Measurements from ENCODE around the gene DDX1. TPM values are rescaled to one million over a fixed set of nuclear protein-coding genes. Genes with fewer than 3 reads are reported as not detected.

Gene DDX1
- total RNA-seq, 1 donor from 2014 or later: 105 TPM

DNA sequence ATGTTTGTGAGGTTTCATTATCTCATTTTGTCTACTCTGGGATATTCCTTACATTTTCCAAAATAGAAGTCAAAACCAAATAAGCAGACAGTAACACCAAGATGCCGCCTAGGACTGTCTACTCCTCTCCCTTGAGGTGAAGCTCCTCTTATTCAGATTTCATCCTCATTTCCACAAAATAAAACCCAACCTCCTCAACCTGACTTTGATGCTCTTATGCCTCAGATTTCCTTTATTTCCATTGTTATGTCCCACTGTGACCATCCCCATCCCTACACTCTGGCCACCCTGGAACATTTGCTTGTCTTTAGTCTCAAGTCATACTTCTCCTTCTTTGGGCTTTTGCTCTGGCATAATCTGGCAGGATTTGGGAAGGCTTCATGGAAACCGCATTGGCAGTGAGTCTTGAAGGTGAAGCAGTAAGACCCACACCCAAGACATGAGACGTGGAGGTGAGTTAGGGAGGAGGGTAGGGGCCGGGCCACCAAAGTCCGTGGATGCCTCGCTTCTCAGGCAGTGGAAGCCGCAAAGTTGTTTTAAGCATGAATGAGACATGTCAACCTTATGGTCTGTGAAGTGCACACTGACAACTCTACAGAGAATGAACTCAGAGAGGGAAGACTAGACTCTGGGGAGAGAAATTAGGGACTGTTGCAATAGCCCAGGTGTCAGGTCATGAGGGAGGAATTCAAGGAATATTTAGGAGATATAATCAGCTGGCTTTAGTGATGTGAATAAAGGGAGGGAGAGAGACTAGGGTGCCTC, 63.6 kb downstream of the DDX1 start:
- Histone ChIP-seq H3K4me1 (ENCODE audit: control insufficient read depth in 3 of 3, insufficient read depth in 3 of 3, low read length in 3 of 3) (no peaks in the 10 kb centered on the region), H3K27ac (ENCODE audit: low read depth, low read length) (no peak overlapping the region), H3K36me3 (ENCODE audit: control insufficient read depth in 3 of 3, insufficient read depth in 3 of 3, low read length in 3 of 3) (no peaks in the 10 kb centered on the region), H3K27me3 (ENCODE audit: control insufficient read depth in 3 of 3, insufficient read depth in 3 of 3, low read length in 3 of 3) (peaks cover 0 to 4% (median 0%) of the 10 kb centered on the region in 3 donors), H3K4me3 (ENCODE audit: low read length in 3 of 3) (no peak overlapping the region), H3K9me3 (ENCODE audit: control insufficient read depth in 3 of 3, low read length in 3 of 3) (no peaks in the 10 kb centered on the region), H3K9ac (ENCODE audit: low read depth in 1 of 3, low read length in 3 of 3) (no peak overlapping the region)

DNA sequence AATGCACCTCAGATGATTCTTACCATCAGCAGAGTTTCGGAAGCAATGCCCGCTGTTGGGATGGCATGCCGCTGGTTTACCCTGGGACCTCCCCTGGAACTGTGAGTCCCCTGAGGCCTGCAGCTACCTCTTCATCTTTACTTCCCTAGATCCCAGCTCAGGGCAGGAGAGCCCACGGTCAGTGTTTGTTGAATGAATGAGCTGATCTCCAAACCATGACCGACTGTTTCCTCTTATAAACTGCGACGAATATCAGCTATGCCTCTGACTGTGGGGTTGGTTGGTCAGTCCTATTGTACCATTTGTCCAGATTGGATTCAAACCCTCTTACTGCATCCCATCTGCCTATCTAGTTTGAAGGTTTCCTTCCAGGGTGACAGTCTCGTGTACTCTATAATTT, 64.4 kb downstream of the DDX1 start:
- Histone ChIP-seq H3K4me3 (ENCODE audit: low read length in 3 of 3) (no peak overlapping the region), H3K9ac (ENCODE audit: low read depth in 1 of 3, low read length in 3 of 3) (no peak overlapping the region), H3K36me3 (ENCODE audit: control insufficient read depth in 3 of 3, insufficient read depth in 3 of 3, low read length in 3 of 3) (no peaks in the 10 kb centered on the region), H3K4me1 (ENCODE audit: control insufficient read depth in 3 of 3, insufficient read depth in 3 of 3, low read length in 3 of 3) (no peaks in the 10 kb centered on the region), H3K27ac (ENCODE audit: low read depth, low read length) (no peak overlapping the region), H3K27me3 (ENCODE audit: control insufficient read depth in 3 of 3, insufficient read depth in 3 of 3, low read length in 3 of 3) (peaks cover 0 to 4% (median 0%) of the 10 kb centered on the region in 3 donors), H3K9me3 (ENCODE audit: control insufficient read depth in 3 of 3, low read length in 3 of 3) (no peaks in the 10 kb centered on the region)

DNA sequence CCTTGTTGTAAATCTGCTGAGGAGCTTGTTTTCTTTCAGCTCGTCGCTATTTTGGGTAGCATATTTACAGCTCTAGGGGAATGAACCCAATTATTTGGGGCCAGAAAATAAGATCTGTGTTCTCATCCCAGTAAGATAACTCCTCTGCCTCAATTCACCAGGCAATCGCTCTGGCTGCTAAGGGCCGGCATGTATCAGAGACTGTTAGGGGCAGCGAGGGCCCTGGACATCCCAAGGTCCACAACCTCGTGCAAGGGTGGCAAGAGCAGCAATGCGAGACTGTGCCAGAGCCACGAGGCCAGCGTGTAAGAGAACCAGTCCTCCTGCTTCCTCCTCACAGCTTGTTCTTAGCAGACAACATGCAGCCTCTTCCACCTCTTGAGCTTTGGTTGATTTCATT, 66.1 kb downstream of the DDX1 start:
- Histone ChIP-seq H3K27ac (ENCODE audit: low read depth, low read length) (no peak overlapping the region), H3K9ac (ENCODE audit: low read depth in 1 of 3, low read length in 3 of 3) (no peak overlapping the region), H3K9me3 (ENCODE audit: control insufficient read depth in 3 of 3, low read length in 3 of 3) (no peaks in the 10 kb centered on the region), H3K4me1 (ENCODE audit: control insufficient read depth in 3 of 3, insufficient read depth in 3 of 3, low read length in 3 of 3) (no peaks in the 10 kb centered on the region), H3K4me3 (ENCODE audit: low read length in 3 of 3) (no peak overlapping the region), H3K36me3 (ENCODE audit: control insufficient read depth in 3 of 3, insufficient read depth in 3 of 3, low read length in 3 of 3) (no peaks in the 10 kb centered on the region), H3K27me3 (ENCODE audit: control insufficient read depth in 3 of 3, insufficient read depth in 3 of 3, low read length in 3 of 3) (peaks cover 0 to 4% (median 0%) of the 10 kb centered on the region in 3 donors)

DNA sequence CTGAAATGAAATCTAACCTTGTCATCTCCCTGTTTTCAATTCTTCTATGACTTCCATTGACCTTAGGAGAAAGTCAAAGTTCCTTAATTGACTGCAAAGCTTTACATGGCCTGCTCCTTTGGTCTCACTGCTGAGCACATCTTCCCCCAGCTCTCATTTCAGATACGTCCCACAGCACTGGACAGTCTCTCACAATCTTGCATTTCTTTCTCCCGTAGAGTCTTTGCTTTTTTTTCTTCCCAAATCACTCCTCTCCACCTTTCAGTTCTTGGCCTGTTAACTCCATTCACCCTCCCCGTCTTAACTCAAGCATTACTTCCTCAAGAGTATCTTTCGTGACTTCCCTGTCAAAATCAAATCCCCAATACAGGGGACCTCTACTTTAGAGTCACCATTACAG, 67.2 kb downstream of the DDX1 start:
- peaks cover 0 to 4% (median 0%) of the 10 kb centered on the region in 3 donors for H3K27me3 ChIP-seq (ENCODE audit: control insufficient read depth in 3 of 3, insufficient read depth in 3 of 3, low read length in 3 of 3)
- H3K4me1 ChIP-seq (ENCODE audit: control insufficient read depth in 3 of 3, insufficient read depth in 3 of 3, low read length in 3 of 3): no peaks in the 10 kb centered on the region
- H3K27ac ChIP-seq (ENCODE audit: low read depth, low read length): no peak overlapping the region
- H3K9ac ChIP-seq (ENCODE audit: low read depth in 1 of 3, low read length in 3 of 3): no peak overlapping the region
- H3K36me3 ChIP-seq (ENCODE audit: control insufficient read depth in 3 of 3, insufficient read depth in 3 of 3, low read length in 3 of 3): no peaks in the 10 kb centered on the region
- no peaks in the 10 kb centered on the region for H3K9me3 ChIP-seq (ENCODE audit: control insufficient read depth in 3 of 3, low read length in 3 of 3)
- H3K4me3 ChIP-seq (ENCODE audit: low read length in 3 of 3): no peak overlapping the region

- H3K4me1 ChIP-seq (ENCODE audit: control insufficient read depth in 3 of 3, insufficient read depth in 3 of 3, low read length in 3 of 3): no peaks in the 10 kb centered on the region
- H3K9ac ChIP-seq (ENCODE audit: low read depth in 1 of 3, low read length in 3 of 3): no peak overlapping the region
- H3K27me3 ChIP-seq (ENCODE audit: control insufficient read depth in 3 of 3, insufficient read depth in 3 of 3, low read length in 3 of 3): peaks cover 0 to 3% (median 0%) of the 10 kb centered on the region in 3 donors
- no peak overlapping the region for H3K4me3 ChIP-seq (ENCODE audit: low read length in 3 of 3)
- no peaks in the 10 kb centered on the region for H3K36me3 ChIP-seq (ENCODE audit: control insufficient read depth in 3 of 3, insufficient read depth in 3 of 3, low read length in 3 of 3)
- H3K9me3 ChIP-seq (ENCODE audit: control insufficient read depth in 3 of 3, low read length in 3 of 3): no peaks in the 10 kb centered on the region
- no peak overlapping the region for H3K27ac ChIP-seq (ENCODE audit: low read depth, low read length)
Measured at GRCh38 chr2:15660491-15661294, 69.0 kb downstream of the DDX1 start.

GRCh38 chr2:15661295-15661569, 69.6 kb downstream of the DDX1 start:
- Histone ChIP-seq H3K4me3 (ENCODE audit: low read length in 3 of 3) (no peak overlapping the region), H3K36me3 (ENCODE audit: control insufficient read depth in 3 of 3, insufficient read depth in 3 of 3, low read length in 3 of 3) (no peaks in the 10 kb centered on the region), H3K27ac (ENCODE audit: low read depth, low read length) (no peak overlapping the region), H3K9me3 (ENCODE audit: control insufficient read depth in 3 of 3, low read length in 3 of 3) (no peaks in the 10 kb centered on the region), H3K4me1 (ENCODE audit: control insufficient read depth in 3 of 3, insufficient read depth in 3 of 3, low read length in 3 of 3) (no peaks in the 10 kb centered on the region), H3K27me3 (ENCODE audit: control insufficient read depth in 3 of 3, insufficient read depth in 3 of 3, low read length in 3 of 3) (peaks cover 0 to 3% (median 0%) of the 10 kb centered on the region in 3 donors), H3K9ac (ENCODE audit: low read depth in 1 of 3, low read length in 3 of 3) (no peak overlapping the region)

DNA sequence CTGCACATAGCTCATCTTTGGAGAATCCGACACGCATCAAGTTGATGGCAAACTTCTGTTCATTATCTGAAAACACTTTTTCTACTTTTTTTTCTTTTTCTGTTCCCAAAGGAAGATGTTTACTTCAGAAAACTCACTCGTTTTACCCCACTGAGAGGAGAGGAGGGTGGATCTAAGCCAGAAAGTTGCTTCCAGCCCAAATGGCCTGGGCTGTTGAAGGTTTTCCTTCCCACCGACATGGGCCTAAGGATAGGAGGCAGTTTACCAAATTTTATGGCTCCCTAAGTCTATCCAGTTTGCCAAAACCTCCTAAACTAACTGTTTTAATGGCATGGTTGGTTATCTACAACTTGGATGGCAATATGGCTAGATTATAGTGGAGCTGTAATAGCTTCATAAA, 70.4 kb downstream of the DDX1 start:
- Histone ChIP-seq H3K9me3 (ENCODE audit: control insufficient read depth in 3 of 3, low read length in 3 of 3) (no peaks in the 10 kb centered on the region), H3K27ac (ENCODE audit: low read depth, low read length) (no peak overlapping the region), H3K9ac (ENCODE audit: low read depth in 1 of 3, low read length in 3 of 3) (no peak overlapping the region), H3K4me1 (ENCODE audit: control insufficient read depth in 3 of 3, insufficient read depth in 3 of 3, low read length in 3 of 3) (no peaks in the 10 kb centered on the region), H3K4me3 (ENCODE audit: low read length in 3 of 3) (no peak overlapping the region), H3K27me3 (ENCODE audit: control insufficient read depth in 3 of 3, insufficient read depth in 3 of 3, low read length in 3 of 3) (peaks cover 0 to 5% (median 0%) of the 10 kb centered on the region in 3 donors), H3K36me3 (ENCODE audit: control insufficient read depth in 3 of 3, insufficient read depth in 3 of 3, low read length in 3 of 3) (no peaks in the 10 kb centered on the region)

DNA sequence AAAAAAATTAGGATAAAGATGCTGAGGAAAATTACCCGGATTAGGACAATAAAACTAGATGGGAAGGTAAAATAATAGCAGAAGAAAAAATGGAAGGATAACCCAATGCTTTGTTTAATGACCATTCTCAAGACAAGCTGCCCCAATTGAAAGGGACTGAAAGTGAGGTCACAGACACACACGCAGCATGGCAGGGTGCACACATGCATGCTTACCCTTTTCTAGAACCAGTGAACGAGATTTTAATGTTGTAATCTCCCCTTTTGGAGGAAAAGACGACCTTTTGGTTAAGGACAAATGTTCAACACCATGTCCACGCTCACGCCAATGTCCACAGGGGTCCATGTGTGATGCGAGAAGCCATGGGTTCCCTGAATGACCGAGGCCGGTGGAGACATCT, 70.9 kb downstream of the DDX1 start:
- no peaks in the 10 kb centered on the region for H3K4me1 ChIP-seq (ENCODE audit: control insufficient read depth in 3 of 3, insufficient read depth in 3 of 3, low read length in 3 of 3)
- H3K9ac ChIP-seq (ENCODE audit: low read depth in 1 of 3, low read length in 3 of 3): no peak overlapping the region
- no peak overlapping the region for H3K4me3 ChIP-seq (ENCODE audit: low read length in 3 of 3)
- H3K27ac ChIP-seq (ENCODE audit: low read depth, low read length): no peak overlapping the region
- H3K9me3 ChIP-seq (ENCODE audit: control insufficient read depth in 3 of 3, low read length in 3 of 3): no peaks in the 10 kb centered on the region
- H3K27me3 ChIP-seq (ENCODE audit: control insufficient read depth in 3 of 3, insufficient read depth in 3 of 3, low read length in 3 of 3): peaks cover 0 to 5% (median 0%) of the 10 kb centered on the region in 3 donors
- H3K36me3 ChIP-seq (ENCODE audit: control insufficient read depth in 3 of 3, insufficient read depth in 3 of 3, low read length in 3 of 3): no peaks in the 10 kb centered on the region

- Histone ChIP-seq H3K9me3 (ENCODE audit: control insufficient read depth in 3 of 3, low read length in 3 of 3) (no peaks in the 10 kb centered on the region), H3K36me3 (ENCODE audit: control insufficient read depth in 3 of 3, insufficient read depth in 3 of 3, low read length in 3 of 3) (no peaks in the 10 kb centered on the region), H3K27ac (ENCODE audit: low read depth, low read length) (no peak overlapping the region), H3K9ac (ENCODE audit: low read depth in 1 of 3, low read length in 3 of 3) (no peak overlapping the region), H3K27me3 (ENCODE audit: control insufficient read depth in 3 of 3, insufficient read depth in 3 of 3, low read length in 3 of 3) (peaks cover 0 to 5% (median 0%) of the 10 kb centered on the region in 3 donors), H3K4me1 (ENCODE audit: control insufficient read depth in 3 of 3, insufficient read depth in 3 of 3, low read length in 3 of 3) (no peaks in the 10 kb centered on the region), H3K4me3 (ENCODE audit: low read length in 3 of 3) (no peak overlapping the region)
Measured at GRCh38 chr2:15663802-15664201, 72.1 kb downstream of the DDX1 start.

DNA sequence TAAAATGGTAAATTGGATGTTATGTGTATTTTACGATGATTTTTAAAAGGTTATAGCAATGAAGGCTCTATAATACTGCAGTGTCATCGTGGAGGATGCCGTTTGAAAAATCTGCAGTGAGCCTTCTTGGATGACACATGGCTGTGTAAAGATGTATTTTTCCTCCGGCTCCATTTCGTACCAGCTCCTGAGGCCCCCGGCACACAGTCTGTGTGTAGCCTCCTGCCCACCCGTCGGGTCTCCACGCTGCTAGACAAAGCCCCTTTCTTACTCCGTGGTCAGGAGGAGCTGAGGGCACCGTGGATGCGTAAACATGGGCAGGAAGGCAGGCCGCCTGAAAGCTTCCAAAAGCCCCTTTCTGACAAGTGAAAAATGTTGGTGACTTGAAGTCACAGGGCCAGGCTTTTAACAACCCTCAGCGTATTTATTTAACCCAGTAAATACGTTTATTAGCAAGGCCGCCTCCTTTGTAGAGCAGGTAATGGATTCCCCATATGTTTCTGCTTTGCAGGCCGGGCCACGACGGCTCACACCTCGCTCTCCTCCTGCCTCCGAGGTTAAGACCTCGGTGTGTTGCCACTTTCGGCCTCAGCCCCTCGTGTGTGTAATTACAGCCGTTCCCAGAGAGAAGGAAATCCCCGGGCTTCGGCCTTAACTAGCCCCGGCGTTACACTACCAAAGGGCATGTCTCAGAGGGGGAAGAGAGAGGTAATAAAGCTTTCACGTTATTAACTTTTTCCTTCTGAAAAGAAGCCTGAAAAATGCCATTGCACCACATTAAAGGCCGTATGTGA, 72.8 kb downstream of the DDX1 start:
- H3K4me3 ChIP-seq (ENCODE audit: low read length in 3 of 3): no peak overlapping the region
- H3K9ac ChIP-seq (ENCODE audit: low read depth in 1 of 3, low read length in 3 of 3): no peak overlapping the region

More for the DNA sequence above, 72.8 kb downstream of the DDX1 start:
- Histone ChIP-seq H3K27ac (ENCODE audit: low read depth, low read length) (no peak overlapping the region), H3K4me1 (ENCODE audit: control insufficient read depth in 3 of 3, insufficient read depth in 3 of 3, low read length in 3 of 3) (no peaks in the 10 kb centered on the region), H3K27me3 (ENCODE audit: control insufficient read depth in 3 of 3, insufficient read depth in 3 of 3, low read length in 3 of 3) (peaks cover 0 to 5% (median 0%) of the 10 kb centered on the region in 3 donors), H3K36me3 (ENCODE audit: control insufficient read depth in 3 of 3, insufficient read depth in 3 of 3, low read length in 3 of 3) (no peaks in the 10 kb centered on the region), H3K9me3 (ENCODE audit: control insufficient read depth in 3 of 3, low read length in 3 of 3) (no peaks in the 10 kb centered on the region)
